MV-4-11 (cell line): Measurements from ENCODE around the gene NXPE3.

Source experiments
- DNase-seq: peaks from one replicate; lab custom pipeline; 2025; lab: John Stamatoyannopoulos, UW

NXPE3 gene

GRCh38 chr3:101802179-101802578 is 23.2 kb downstream of the NXPE3 start:
- no peak for DNase-seq

GRCh38 chr3:101803173-101803782 is 24.3 kb downstream of the NXPE3 start:
- peak; percentile 68 for DNase-seq

GRCh38 chr3:101803939-101804338 is 24.9 kb downstream of the NXPE3 start:
- no peak for DNase-seq

GRCh38 chr3:101806491-101806890 is 27.5 kb downstream of the NXPE3 start:
- DNase-seq = no peak

GRCh38 chr3:101807888-101808287 is 28.9 kb downstream of the NXPE3 start:
- no peak for DNase-seq

GRCh38 chr3:101809178-101810021 is 30.4 kb downstream of the NXPE3 start:
- DNase-seq = peak; percentile 66

- no peak for DNase-seq
These were observed 31.0 kb downstream of the NXPE3 start for GRCh38 chr3:101810022-101810418.

GRCh38 chr3:101811875-101812274 is 32.9 kb downstream of the NXPE3 start:
- no peak for DNase-seq

GRCh38 chr3:101812895-101813294 is 33.9 kb downstream of the NXPE3 start:
- DNase-seq = no peak

- DNase-seq = peak; percentile 24
These were observed 34.9 kb downstream of the NXPE3 start for GRCh38 chr3:101813817-101814440.

- DNase-seq = no peak
These were observed 35.8 kb downstream of the NXPE3 start for GRCh38 chr3:101814835-101815234.

- DNase-seq = no peak
These were observed 37.5 kb downstream of the NXPE3 start for GRCh38 chr3:101816215-101817149.

- DNase-seq = peak; percentile 7
These were observed 39.0 kb downstream of the NXPE3 start for GRCh38 chr3:101817992-101818391.

- DNase-seq = peak; percentile 80
These were observed 40.7 kb downstream of the NXPE3 start for GRCh38 chr3:101819649-101820206.

GRCh38 chr3:101821503-101821902 is 42.5 kb downstream of the NXPE3 start:
- no peak for DNase-seq

GRCh38 chr3:101823525-101823924 is 44.5 kb downstream of the NXPE3 start:
- no peak for DNase-seq

- DNase-seq = no peak
These were observed 45.7 kb downstream of the NXPE3 start for GRCh38 chr3:101824702-101825101.

GRCh38 chr3:101825904-101826445 is 47.0 kb downstream of the NXPE3 start:
- DNase-seq = no peak

GRCh38 chr3:101827211-101828174 is 48.5 kb downstream of the NXPE3 start:
- peak; percentile 85 for DNase-seq

GRCh38 chr3:101828276-101828675 is 49.3 kb downstream of the NXPE3 start:
- no peak for DNase-seq
